Hepatocyte (in vitro differentiated cells): ENCODE results near the gene C3orf49. TPM values are rescaled to one million over a fixed set of nuclear protein-coding genes. Genes with fewer than 3 reads are reported as not detected.

ENCODE experiments used
- DNase-seq: peaks from one replicate; pipeline ENCODE4 v3.0.0-alpha.2; 2016; ENCODE audit warnings: low spot score
- H2AFZ ChIP-seq: fragments of 200-600 bp; sonication (generic); 2 replicates; pipeline ENCODE4 v1.6.0; 2016; ENCODE audit warnings: antibody characterized with exemption, mild to moderate bottlenecking
- H3K27ac ChIP-seq: fragments of 200-600 bp; sonication (generic); 2 replicates; pipeline ENCODE4 v1.5.1; 2016; ENCODE audit warnings: mild to moderate bottlenecking
- H3K27me3 ChIP-seq: fragments of 200-600 bp; sonication (generic); 2 replicates; pipeline ENCODE4 v1.6.1; 2016
- H3K36me3 ChIP-seq: fragments of 200-600 bp; sonication (generic); replicated peaks from 2 replicates; pipeline ENCODE4 v1.5.1; 2016; ENCODE audit warnings: low read depth; ENCODE audit not compliant: insufficient read depth
- H3K4me1 ChIP-seq: fragments of 200-600 bp; sonication (generic); 2 replicates; pipeline ENCODE4 v1.5.1; 2016; ENCODE audit warnings: mild to moderate bottlenecking, moderate library complexity; ENCODE audit not compliant: insufficient read depth
- H3K4me2 ChIP-seq: fragments of 200-600 bp; sonication (generic); 2 replicates; pipeline ENCODE4 v1.6.0; 2016
- H3K4me3 ChIP-seq: fragments of 200-600 bp; sonication (generic); 2 replicates; pipeline ENCODE4 v1.5.1; 2016; ENCODE audit warnings: mild to moderate bottlenecking
- H3K79me2 ChIP-seq: fragments of 200-600 bp; sonication (generic); 2 replicates; pipeline ENCODE4 v1.6.0; 2017; ENCODE audit warnings: mild to moderate bottlenecking
- H3K9me2 ChIP-seq: fragments of 200-600 bp; sonication (generic); replicated peaks from 2 replicates; pipeline ENCODE4 v1.6.0; 2017; ENCODE audit warnings: mild to moderate bottlenecking; ENCODE audit not compliant: insufficient read depth
- H3K9me3 ChIP-seq: fragments of 200-600 bp; sonication (generic); 2 replicates; pipeline ENCODE4 v1.5.1; 2016; ENCODE audit warnings: low read depth, mild to moderate bottlenecking
- H4K20me1 ChIP-seq: fragments of 200-600 bp; sonication (generic); 2 replicates; pipeline ENCODE4 v1.6.0; 2016; ENCODE audit warnings: mild to moderate bottlenecking; ENCODE audit not compliant: insufficient read depth, poor library complexity, severe bottlenecking
- EZH2 ChIP-seq: fragments of 200-600 bp; sonication (generic); IDR thresholded peaks from 2 replicates; pipeline ENCODE4 v1.6.1; 2016; ENCODE audit warnings: antibody characterized with exemption, mild to moderate bottlenecking, borderline replicate concordance
- EZH2phosphoT487 ChIP-seq: fragments of 200-600 bp; sonication (generic); IDR thresholded peaks from one replicate; pipeline ENCODE4 v1.6.1; 2018; ENCODE audit warnings: antibody characterized with exemption, mild to moderate bottlenecking, low read depth, moderate library complexity; ENCODE audit not compliant: unreplicated experiment, severe bottlenecking
- WGBS: methylation state at CpG from one replicate; pipeline ENCODE4 v1.1.6; 2016; ENCODE audit warnings: low lambda C conversion rate; ENCODE audit errors: missing lambda C conversion rate; 5-methylcytosine and 5-hydroxymethylcytosine counted together
- polyA plus RNA-seq: library from polyadenylated mRNA; unstranded; fragments of >200 nt; fragmentation: Nextera tagmentation; extraction: Ambion mirVana; gene quantifications from 2 replicates; pipeline ENCODE4 v1.2.1, GENCODE V29; 2016
- total RNA-seq: library from RNA; depleted of rRNA; stranded (reverse); fragments of >200 nt; gene quantifications from 2 replicates; pipeline ENCODE4 v1.2.3, GENCODE V29; 2014
- TF ChIP-seq, protein P1 (sequence below): fragments of 200-600 bp; sonication (generic); IDR thresholded peaks from 2 replicates; pipeline ENCODE4 v1.5.1; 2016; ENCODE audit warnings: antibody characterized with exemption, mild to moderate bottlenecking; ENCODE audit not compliant: poor library complexity

C3orf49 gene
- total and polyA plus RNA-seq, 2 experiments from 2014 or later = 0.11 TPM; not detected in 1

DNA sequence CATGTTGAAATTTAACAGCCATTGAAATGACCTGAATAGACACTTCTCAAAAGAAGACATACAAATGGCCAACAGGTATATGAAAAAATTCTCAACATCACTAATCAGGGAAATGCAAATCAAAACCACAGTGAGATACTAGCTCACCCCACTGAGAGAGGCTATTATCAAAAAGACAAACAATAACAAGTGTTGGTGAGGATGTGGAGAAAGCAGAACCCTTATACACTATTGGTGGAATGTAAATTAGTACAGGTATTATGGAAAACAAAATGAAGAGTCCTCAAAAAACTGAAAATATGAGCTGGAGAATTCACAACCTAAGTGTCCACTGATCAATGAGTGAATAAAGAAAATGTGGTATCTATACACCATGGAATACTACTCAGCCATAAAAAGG, 23.0 kb downstream of the C3orf49 start:
- Histone ChIP-seq H3K9me2 (no peaks in the 10 kb centered on the region), H3K4me1 (no peaks in the 10 kb centered on the region), H3K9me3 (no peaks in the 10 kb centered on the region), H3K79me2 (peaks cover 32% of the 10 kb centered on the region), H3K4me3 (no peak overlapping the region), H3K36me3 (no peaks in the 10 kb centered on the region), H3K4me2 (no peak overlapping the region), H2AFZ (no peak overlapping the region), H4K20me1 (no peaks in the 10 kb centered on the region), H3K27ac (no peak overlapping the region), H3K27me3 (no peaks in the 10 kb centered on the region)
- DNase-seq = no peak
- no peak for TF ChIP-seq EZH2phosphoT487
- TF ChIP-seq, protein P1, sequence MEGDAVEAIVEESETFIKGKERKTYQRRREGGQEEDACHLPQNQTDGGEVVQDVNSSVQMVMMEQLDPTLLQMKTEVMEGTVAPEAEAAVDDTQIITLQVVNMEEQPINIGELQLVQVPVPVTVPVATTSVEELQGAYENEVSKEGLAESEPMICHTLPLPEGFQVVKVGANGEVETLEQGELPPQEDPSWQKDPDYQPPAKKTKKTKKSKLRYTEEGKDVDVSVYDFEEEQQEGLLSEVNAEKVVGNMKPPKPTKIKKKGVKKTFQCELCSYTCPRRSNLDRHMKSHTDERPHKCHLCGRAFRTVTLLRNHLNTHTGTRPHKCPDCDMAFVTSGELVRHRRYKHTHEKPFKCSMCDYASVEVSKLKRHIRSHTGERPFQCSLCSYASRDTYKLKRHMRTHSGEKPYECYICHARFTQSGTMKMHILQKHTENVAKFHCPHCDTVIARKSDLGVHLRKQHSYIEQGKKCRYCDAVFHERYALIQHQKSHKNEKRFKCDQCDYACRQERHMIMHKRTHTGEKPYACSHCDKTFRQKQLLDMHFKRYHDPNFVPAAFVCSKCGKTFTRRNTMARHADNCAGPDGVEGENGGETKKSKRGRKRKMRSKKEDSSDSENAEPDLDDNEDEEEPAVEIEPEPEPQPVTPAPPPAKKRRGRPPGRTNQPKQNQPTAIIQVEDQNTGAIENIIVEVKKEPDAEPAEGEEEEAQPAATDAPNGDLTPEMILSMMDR = no peak
- no peak for TF ChIP-seq EZH2

DNA sequence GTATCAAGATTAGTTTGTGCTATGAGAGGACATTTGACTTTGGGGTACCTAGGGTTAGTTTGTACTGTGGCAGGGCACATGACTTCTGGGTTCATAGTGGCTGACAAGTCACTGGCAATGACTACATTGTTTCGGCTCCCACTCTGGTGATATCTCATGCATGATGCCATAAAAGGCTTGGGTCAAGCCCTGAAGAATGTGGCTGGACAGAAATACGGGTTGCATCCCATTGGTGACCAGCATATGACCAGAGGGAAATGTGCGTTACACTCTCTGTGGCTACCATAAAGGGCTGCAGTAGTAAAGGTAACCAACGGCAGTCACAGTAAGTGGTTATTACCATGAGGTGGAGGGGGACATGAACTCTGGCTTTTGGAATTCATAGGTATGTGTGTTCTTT, 26.1 kb downstream of the C3orf49 start:
- H3K27ac ChIP-seq = no peak overlapping the region
- H4K20me1 ChIP-seq = no peaks in the 10 kb centered on the region
- no peaks in the 10 kb centered on the region for H3K36me3 ChIP-seq
- TF ChIP-seq EZH2phosphoT487 (no peak), EZH2 (no peak)
- TF ChIP-seq, protein P1 = no peak
- H3K4me3 ChIP-seq = no peak overlapping the region
- 86% methylated on average over 4 of the region's 4 CpGs for WGBS
- H3K4me1 ChIP-seq = no peaks in the 10 kb centered on the region
- no peaks in the 10 kb centered on the region for H3K9me2 ChIP-seq
- no peaks in the 10 kb centered on the region for H3K27me3 ChIP-seq
- no peak overlapping the region for H2AFZ ChIP-seq
- no peak overlapping the region for H3K4me2 ChIP-seq
- H3K9me3 ChIP-seq = no peaks in the 10 kb centered on the region
- no peak for DNase-seq
- peaks cover 51% of the 10 kb centered on the region for H3K79me2 ChIP-seq

DNA sequence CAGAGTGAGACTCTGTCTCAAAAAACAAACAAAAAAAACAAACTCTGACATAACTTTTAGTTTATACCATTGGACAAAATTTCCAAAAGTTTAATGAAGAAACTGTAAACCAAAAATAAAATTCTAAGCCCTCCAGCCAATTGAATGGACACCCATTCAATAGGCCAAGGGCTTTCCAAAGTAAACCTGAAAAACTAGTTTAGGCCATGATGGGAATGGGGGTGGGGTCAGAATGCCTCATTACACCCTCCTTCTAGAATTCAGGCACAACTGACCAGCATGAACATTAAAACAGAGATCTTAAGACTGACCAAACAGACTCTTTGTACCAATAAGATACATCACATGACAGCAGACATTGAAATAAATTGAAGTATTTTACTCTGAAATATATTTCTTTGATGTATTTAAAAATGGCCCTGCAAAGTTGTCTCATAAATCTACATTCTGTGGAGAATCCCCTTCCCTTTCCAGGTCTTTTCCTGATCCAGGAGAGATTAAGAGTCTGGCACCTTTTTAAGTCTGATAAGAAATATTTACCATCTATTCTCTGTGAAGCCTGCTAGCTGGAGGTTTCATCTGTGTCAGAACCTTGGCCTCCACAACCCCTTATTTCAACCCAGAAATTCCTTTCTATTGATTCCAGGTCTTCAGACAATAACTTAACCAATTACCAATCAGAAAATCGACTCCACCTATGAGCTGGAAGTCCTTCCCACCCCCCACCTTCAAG, 28.8 kb downstream of the C3orf49 start:
- H3K27ac ChIP-seq = no peak overlapping the region
- DNase-seq = no peak
- H3K4me1 ChIP-seq = no peaks in the 10 kb centered on the region
- no peaks in the 10 kb centered on the region for H3K9me3 ChIP-seq
- no peaks in the 10 kb centered on the region for H4K20me1 ChIP-seq
- H3K79me2 ChIP-seq = peaks cover 56% of the 10 kb centered on the region
- no peak overlapping the region for H3K4me3 ChIP-seq
- H3K4me2 ChIP-seq = no peak overlapping the region
- TF ChIP-seq EZH2 (no peak), EZH2phosphoT487 (no peak)
- TF ChIP-seq, protein P1 = no peak
- H3K9me2 ChIP-seq = no peaks in the 10 kb centered on the region
- H3K27me3 ChIP-seq = no peaks in the 10 kb centered on the region
- no peaks in the 10 kb centered on the region for H3K36me3 ChIP-seq
- WGBS = 32% methylated on average over 1 of the region's 1 CpG
- H2AFZ ChIP-seq = no peak overlapping the region
